GM21390 (cell line): ENCODE measurements around the gene ZIC1.

ENCODE experiments used
- ATAC-seq: cut with Tn5 transposase; IDR thresholded peaks from one replicate; pipeline ENCODE4 v1.9.1; 2021; ENCODE audit not compliant: unreplicated experiment

Gene ZIC1

DNA sequence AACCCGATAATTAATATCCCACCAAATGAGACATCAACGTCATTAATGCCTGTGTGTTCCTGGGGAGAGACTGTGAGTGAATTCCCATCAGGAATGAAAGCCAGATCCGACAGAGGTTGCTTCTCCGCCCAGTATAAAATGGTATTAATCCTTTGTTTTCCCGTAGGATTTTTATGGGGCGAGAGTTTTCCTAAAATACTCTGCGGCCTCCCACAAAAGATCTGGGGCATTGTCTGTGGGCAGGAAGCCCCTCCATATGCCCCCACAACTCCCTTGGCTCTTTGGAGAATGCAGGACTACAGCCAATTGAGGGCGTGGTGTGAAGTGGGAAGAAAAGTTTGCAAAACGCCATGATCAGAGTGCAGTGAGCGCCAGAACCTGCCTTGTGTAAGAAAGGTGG lies 29.5 kb upstream of the ZIC1 start:
- ATAC-seq, result no peak

DNA sequence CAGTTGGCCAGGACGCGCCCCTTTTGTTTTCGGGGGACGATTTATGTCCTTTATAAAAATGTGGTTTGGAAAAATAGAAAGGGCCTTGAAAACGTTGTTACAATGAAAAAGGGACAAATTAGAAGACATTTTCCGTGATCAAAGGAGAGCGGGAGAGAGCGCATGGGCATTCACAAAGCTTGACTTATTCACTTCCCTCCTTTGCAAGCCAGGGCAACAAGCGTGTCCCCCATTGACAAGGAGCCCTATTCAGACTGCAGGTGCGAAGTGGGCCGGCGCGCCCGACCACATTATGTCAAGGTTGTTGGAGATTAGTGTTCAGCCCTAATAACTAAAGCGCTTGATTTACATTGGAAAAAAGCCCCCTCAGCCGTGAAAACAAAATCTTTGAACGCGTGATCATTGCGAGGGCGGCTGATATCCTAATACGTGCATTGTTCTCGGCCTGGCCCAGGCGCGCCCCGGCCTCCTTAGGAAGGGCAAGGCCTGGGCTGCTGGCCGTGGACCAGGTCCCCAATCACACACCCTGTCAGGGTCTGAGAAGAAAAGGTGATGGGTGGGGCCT lies 28.7 kb upstream of the ZIC1 start:
- no peak for ATAC-seq

DNA sequence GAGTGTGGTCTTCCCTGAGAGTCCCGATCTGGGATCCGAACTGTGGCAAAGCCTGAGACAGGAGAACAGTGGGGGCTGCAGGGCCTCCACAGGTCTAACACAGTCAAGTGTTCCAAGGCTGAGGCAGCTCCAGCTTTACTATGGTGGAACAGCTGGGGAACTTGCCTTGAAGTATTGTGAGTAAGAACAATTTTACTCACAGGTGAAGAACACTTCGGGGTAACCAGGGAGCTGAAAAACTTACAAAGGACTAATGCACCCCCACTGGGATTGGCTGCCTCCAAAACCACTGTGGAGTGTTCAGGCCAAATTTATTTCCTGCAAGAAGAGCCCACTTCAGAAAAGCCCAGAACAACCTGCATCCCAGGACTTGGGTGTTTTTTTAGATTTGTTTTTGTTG lies 28.2 kb upstream of the ZIC1 start:
- ATAC-seq, result no peak

GRCh38 chr3:147381596-147381995 lies 27.6 kb upstream of the ZIC1 start:
- ATAC-seq, result no peak

GRCh38 chr3:147383617-147384016 lies 25.5 kb upstream of the ZIC1 start:
- ATAC-seq, result no peak

GRCh38 chr3:147384210-147385058 lies 24.7 kb upstream of the ZIC1 start:
- ATAC-seq, result no peak

DNA sequence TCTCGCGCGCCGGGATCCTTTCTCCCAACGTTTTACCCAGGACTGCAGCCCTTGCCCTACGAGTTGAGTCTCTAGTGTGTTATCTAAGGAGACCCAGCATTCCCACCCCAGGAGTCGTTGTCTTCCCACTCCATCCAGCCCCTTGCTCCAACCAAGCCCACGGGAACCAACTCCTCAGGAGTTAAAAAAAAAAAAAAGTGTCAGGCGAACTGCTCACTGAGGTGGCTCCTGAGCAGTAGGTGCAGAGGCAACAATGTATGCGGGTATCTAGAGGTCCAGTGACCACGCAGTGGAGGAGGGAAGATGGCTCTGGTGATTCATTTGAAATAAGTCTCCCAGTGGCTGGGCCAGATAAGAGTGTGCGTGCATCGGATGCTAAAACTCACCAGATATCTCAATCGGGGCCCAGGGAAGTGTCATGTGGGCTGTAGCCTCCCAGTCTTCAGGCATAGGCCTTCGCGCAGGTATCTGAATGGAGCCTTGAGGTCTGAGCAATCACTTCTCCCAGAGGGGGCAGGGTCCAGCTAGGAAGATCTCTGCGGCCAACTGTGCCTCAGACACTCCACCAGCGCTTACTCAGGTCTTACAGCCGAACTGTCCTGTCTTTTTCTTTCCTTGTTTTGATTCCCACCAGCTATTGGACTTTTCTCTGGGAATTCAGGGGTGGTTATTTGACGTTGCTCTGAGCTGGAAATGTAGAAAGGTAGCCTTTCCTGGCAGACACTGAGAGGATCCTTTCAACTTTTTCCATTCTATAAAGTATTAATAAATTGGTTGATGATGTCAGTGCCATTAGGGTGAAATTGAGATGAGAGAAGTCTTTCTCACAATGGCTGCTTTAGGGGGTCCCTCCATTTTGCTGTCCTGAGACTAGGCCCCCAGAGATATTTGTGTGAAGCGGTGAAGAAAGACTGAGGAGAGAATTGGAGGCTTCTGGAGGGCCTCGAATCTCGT lies 23.8 kb upstream of the ZIC1 start:
- no peak for ATAC-seq

DNA sequence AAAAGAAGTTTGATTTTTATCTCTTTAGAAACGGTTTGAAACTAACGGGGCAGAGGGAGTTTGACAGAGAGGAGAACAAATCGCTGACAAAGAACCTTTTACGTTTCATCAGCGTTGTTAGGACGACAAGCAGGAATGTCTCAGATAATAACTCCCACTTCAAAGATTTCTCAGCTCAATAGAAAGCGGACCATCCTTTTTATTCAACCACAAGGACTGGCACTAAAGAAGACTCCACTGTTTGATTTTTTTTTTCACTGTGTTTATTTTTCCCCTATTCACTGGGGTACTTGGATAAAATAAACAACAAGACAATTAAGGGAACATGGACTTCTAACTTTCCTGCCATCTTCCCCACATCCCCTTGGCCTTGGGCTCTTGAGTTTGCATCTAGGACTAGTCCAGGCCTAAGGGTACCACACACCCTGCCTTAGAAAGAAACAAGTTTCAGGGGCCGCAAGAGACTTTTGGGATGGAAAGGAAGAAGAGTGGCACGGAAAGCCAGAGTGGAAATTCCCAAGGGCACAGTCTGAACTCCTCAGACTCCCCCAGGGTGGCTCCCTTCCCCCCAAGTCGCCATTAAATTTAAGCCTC lies 21.8 kb upstream of the ZIC1 start:
- ATAC-seq, result no peak

DNA sequence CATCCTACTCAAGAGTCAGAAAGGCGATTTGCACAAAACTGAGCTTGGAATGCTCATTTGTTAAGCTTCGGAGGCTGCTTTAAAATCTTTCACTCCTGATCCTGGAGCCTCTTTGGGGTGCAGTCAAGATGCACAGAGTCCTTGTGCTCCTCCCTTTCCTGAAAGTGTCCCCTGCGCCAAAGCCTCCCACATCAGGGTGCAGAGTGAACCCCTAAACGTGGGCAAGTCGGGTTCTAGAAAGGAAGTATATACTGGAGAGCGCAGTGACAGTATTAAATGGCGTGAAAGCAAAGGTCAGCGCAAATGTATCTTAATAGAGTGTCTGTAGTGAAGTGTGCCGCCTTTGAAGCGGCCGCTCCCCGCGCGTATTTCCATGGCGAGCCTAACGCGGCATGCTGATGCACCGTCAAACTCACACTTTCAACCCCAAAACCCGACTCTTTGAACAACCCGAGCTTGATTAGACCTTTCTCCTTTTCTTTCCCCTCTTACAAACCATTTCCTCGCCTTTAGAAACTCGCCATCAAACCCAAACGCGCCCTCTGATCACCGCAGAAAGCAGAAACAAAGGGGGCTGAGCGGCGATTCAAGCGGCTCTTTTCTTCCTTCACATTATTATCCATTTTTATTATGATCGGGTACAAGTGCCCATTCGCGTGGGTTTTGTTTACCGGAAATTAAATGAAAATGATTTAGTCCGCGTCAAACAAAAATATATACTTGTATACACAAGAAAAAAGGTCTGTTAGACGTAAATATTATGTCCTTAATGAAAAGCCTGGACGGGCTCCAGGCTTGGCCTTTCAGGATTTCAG lies 21.1 kb upstream of the ZIC1 start:
- ATAC-seq, result no peak

GRCh38 chr3:147388700-147389580 lies 20.2 kb upstream of the ZIC1 start:
- no peak for ATAC-seq

DNA sequence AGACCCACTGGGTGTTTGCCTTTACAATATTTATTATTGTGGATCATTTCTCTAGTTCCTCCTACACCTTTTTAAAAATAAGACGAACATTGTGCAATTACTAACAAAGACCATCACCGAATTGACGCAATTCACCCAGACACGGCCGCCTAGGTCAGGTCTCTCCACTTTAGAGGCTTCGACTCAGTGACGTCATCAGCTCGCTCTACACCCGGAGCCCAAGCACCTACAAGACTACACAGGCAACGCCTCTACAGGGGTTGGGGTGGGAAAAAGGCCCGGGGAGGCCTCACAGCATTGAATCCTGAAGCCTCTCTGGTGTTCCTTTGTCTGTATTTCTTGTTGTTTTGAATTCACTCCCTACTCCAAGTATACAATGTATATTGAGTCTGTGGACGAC lies 19.4 kb upstream of the ZIC1 start:
- ATAC-seq, result no peak

- ATAC-seq, result no peak
Observed at GRCh38 chr3:147390589-147391569, 18.3 kb upstream of the ZIC1 start.

- no peak for ATAC-seq
Observed at GRCh38 chr3:147391781-147392624, 17.2 kb upstream of the ZIC1 start.

DNA sequence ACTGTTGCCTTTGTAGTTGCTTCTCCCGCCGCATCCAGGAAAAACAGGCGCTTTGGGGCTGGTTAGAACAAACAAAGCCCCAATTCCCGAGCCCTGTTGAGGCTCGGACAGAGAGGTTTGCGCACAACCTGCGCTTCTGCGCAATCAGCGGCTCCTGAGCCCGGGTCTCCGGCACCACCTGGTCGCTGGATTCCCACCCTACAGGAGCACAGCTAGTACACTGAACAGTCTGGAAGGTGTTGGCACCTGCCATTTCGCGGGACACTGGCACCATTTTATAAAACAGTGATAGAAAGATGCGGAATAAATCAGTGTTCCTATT lies 16.6 kb upstream of the ZIC1 start:
- no peak for ATAC-seq

GRCh38 chr3:147393261-147393942 lies 15.8 kb upstream of the ZIC1 start:
- ATAC-seq, result no peak

GRCh38 chr3:147393943-147394883 lies 15.0 kb upstream of the ZIC1 start:
- ATAC-seq, result no peak
